Vagina (tissue), 2 donors: Measurements from ENCODE around the gene SSTR1. TPM values are rescaled to one million over a fixed set of nuclear protein-coding genes. Genes with fewer than 3 reads are reported as not detected.
A peak's percentile ranks its signal among the peaks of the same experiment; 100 is the strongest.

Experiments
- DNase-seq, 2 donors: peaks; one replicate each; pipeline ENCODE4 v3.0.0-alpha.2; 2017; ENCODE audit errors: extremely low spot score in 2 of 2
- H3K27ac ChIP-seq: fragments of 200-600 bp; sonication (generic); one replicate; pipeline ENCODE4 v1.5.1; 2019
- H3K27me3 ChIP-seq: fragments of 200-600 bp; sonication (generic); one replicate; pipeline ENCODE4 v1.5.1; 2019
- H3K36me3 ChIP-seq, 2 donors: fragments of 200-600 bp; sonication (generic); one replicate each; pipeline ENCODE4 v1.5.1; 2017 to 2019
- H3K4me1 ChIP-seq: fragments of 200-600 bp; sonication (generic); one replicate; pipeline ENCODE4 v1.5.1; 2019
- H3K4me3 ChIP-seq, 2 donors: fragments of 200-600 bp; sonication (generic); 1 replicate in 1 of 2; 2 replicates in 1 of 2; pipeline ENCODE4 v1.5.1; 2016 to 2019
- H3K9me3 ChIP-seq: fragments of 200-600 bp; sonication (generic); one replicate; pipeline ENCODE4 v1.5.1; 2019
- CTCF ChIP-seq, 3 experiments: fragments of 450-650 bp in 2 of 3; fragments of 200-600 bp in 1 of 3; sonication (generic) in 1 of 3; IDR thresholded peaks; one replicate each; pipeline ENCODE4 v1.5.1; 2017 to 2019; ENCODE audit warnings: antibody characterized with exemption in 3 of 3, mild to moderate bottlenecking in 2 of 3, moderate library complexity in 2 of 3
- POLR2A ChIP-seq, 2 donors: fragments of 450-650 bp; IDR thresholded peaks; one replicate each; pipeline ENCODE4 v1.6.1; 2017; ENCODE audit warnings: antibody characterized with exemption in 2 of 2, mild to moderate bottlenecking in 2 of 2, moderate library complexity in 2 of 2
- POLR2AphosphoS5 ChIP-seq, 2 donors: sonication (generic); formaldehyde crosslinking; IDR thresholded peaks; one replicate each; pipeline ENCODE4 v1.9.0; 2017; ENCODE audit warnings: antibody characterized with exemption in 2 of 2, mild to moderate bottlenecking in 2 of 2, low read depth in 1 of 2; ENCODE audit not compliant: insufficient read depth in 1 of 2
- intact Hi-C: fragments of 100-400 bp; cut with DNase I; formaldehyde crosslinking; loops from one replicate; pipeline ENCODE4 v1.15.1; 2023
- total RNA-seq: library from RNA; depleted of rRNA; stranded (reverse); fragments of >200 nt; gene quantifications from one replicate; pipeline ENCODE4 v1.2.3, GENCODE V29; 2016

The SSTR1 gene
- total RNA-seq, 1 donor from 2014 or later, result 1.2 TPM

DNA sequence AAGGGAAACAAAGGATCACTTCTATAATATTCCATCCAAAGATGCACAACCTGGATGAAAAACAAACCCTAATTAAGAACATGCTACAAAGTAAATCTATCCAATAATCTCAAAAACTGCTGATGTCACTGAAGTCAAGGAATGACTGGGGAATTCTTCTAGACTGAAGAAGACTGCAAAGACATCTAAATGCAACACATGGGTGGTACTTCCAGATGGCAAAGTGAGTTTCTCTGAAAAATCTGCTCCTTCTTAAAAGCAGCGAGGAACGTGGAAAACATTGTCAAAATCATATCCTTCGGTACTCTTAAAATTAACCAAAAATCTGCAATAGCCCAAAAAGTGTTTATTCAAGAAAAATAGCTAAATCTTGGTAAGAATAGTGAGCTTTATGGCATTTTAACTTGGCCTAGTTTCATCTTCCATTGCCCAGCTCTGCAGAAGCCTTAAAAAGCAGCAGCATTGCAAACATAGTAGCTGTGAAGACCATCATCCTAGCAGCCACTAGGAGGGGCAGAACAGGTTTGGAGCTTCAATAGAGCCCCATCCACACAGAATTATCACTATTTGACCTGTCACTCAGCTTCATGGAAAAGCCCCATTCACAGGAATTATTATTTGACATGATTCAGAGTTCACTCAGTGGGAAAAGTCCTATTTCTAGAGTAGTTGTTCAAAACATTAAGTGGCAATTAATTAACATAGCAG is 40.8 kb downstream of the SSTR1 start:
- H3K4me3 ChIP-seq, result no peak overlapping the region
- H3K36me3 ChIP-seq, result no peaks in the 10 kb centered on the region
- no peaks in the 10 kb centered on the region for H3K9me3 ChIP-seq
- H3K27ac ChIP-seq, result no peak overlapping the region
- DNase-seq, result no peak
- intact Hi-C loops, result no loop called here
- no peaks in the 10 kb centered on the region for H3K4me1 ChIP-seq
- H3K27me3 ChIP-seq, result no peaks in the 10 kb centered on the region
- TF ChIP-seq POLR2A (IDR thresholded peaks at IDR 0.05) (no peak), CTCF (IDR thresholded peaks at IDR 0.05) (no peak), POLR2AphosphoS5 (IDR thresholded peaks at IDR 0.05; ENCODE audit: insufficient read depth in 1 of 2, low read depth in 1 of 2) (no peak)

- intact Hi-C loops, result no loop called here
- Histone ChIP-seq H3K27ac (no peak overlapping the region), H3K4me1 (peaks cover 8% of the 10 kb centered on the region), H3K4me3 (no peak overlapping the region), H3K36me3 (no peaks in the 10 kb centered on the region), H3K27me3 (no peaks in the 10 kb centered on the region), H3K9me3 (no peaks in the 10 kb centered on the region)
- no peak for DNase-seq
- TF ChIP-seq CTCF (IDR thresholded peaks at IDR 0.05) (no peak), POLR2AphosphoS5 (IDR thresholded peaks at IDR 0.05; ENCODE audit: insufficient read depth in 1 of 2, low read depth in 1 of 2) (no peak), POLR2A (IDR thresholded peaks at IDR 0.05) (no peak)
Observed at GRCh38 chr14:38250331-38250730, 42.6 kb downstream of the SSTR1 start.

DNA sequence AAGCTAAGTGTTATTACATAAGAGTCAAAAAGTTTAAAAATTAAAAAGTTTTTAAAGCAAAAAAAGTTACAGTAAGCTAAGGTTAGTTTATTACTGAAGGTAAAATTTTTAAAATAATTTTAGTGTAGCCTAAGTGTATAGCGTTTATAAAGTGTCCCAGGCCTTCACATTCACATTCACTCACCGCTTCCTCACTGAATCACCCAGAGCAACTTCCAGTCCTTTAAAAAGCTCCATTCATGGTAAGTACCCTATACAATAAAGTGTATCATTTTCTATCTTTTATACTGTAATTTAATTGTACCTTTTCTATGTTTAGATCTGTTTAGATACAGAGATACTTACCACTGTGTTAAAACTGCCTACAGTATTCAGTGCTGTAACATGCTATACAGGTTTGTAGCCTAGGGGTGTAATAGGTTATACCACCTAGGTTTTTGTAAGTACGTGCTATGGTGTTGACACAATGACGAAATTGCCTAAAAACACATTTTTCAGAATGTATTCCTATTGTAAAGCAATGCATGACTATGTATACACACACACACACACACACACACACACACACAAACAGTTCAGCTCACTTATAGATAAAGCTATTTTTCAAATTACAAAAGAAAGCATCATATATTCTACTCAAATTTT is 44.5 kb downstream of the SSTR1 start:
- TF ChIP-seq CTCF (IDR thresholded peaks at IDR 0.05), result no peak
- TF ChIP-seq POLR2A (IDR thresholded peaks at IDR 0.05), result no peak
- no peak for TF ChIP-seq POLR2AphosphoS5 (IDR thresholded peaks at IDR 0.05; ENCODE audit: insufficient read depth in 1 of 2, low read depth in 1 of 2)
- Histone ChIP-seq H3K36me3 (no peaks in the 10 kb centered on the region), H3K27ac (no peak overlapping the region), H3K4me3 (peak overlapping the region in 1 of 2 donors; percentile 47), H3K9me3 (no peaks in the 10 kb centered on the region), H3K27me3 (no peaks in the 10 kb centered on the region), H3K4me1 (peaks cover 13% of the 10 kb centered on the region)
- intact Hi-C loops, result no loop called here
- no peak for DNase-seq

DNA sequence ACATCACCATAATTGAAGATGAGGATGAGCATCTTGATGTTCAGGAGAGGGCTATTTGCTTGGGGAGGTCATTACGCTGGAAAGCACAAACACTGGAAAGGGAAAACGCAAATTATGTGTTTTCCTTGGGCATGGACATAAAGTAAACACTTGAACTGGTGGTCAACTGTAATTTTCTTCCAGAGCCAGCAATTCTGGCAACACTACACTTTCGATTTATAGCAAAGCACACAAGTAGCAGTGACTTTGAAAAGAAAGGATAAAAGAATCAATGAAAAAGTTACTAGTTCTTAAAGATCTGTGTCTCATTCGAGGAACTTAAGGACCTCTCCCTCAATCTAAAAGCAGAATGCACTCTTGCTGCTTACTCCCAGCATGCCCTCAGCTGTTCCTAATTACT is 46.0 kb downstream of the SSTR1 start:
- Histone ChIP-seq H3K27ac (peak overlapping the region; percentile 68), H3K36me3 (no peaks in the 10 kb centered on the region)
- intact Hi-C loops, result no loop called here

More for the DNA sequence above, 46.0 kb downstream of the SSTR1 start:
- DNase-seq, result no peak
- Histone ChIP-seq H3K27me3 (no peaks in the 10 kb centered on the region), H3K9me3 (no peaks in the 10 kb centered on the region), H3K4me1 (peaks cover 13% of the 10 kb centered on the region), H3K4me3 (peak overlapping the region in 1 of 2 donors; percentile 47)
- TF ChIP-seq CTCF (IDR thresholded peaks at IDR 0.05), result no peak
- TF ChIP-seq POLR2AphosphoS5 (IDR thresholded peaks at IDR 0.05; ENCODE audit: insufficient read depth in 1 of 2, low read depth in 1 of 2), result no peak
- TF ChIP-seq POLR2A (IDR thresholded peaks at IDR 0.05), result no peak
